SK-N-SH (cell line): ENCODE data around the gene NALF2. TPM values are rescaled to one million over a fixed set of nuclear protein-coding genes. Genes with fewer than 3 reads are reported as not detected.

Experiments
- CTCF ChIA-PET: fragments of 300-600, 350-600 bp; formaldehyde crosslinking; extraction: SDS; loops from one replicate; lab custom pipeline; 2021; lab: Yijun Ruan, JAX
- POLR2A ChIA-PET: fragments of 350-600 bp; sonication (Branson Sonifier 250); formaldehyde crosslinking; extraction: SDS; loops from one replicate; lab custom pipeline; 2020; ENCODE audit warnings: antibody characterized with exemption, inconsistent platforms; lab: Yijun Ruan, JAX
- DNase-seq: peaks from one replicate; pipeline ENCODE4 v3.0.0; 2012
- H2AFZ ChIP-seq: fragments of 200-600 bp; sonication (generic); 2 replicates; pipeline ENCODE4 v1.8.1; 2016; ENCODE audit warnings: antibody characterized with exemption, mild to moderate bottlenecking, low read depth
- H3F3A ChIP-seq: fragments of 200-600 bp; sonication (generic); replicated peaks from 2 replicates; pipeline ENCODE3; 2016; ENCODE audit warnings: antibody characterized with exemption, mild to moderate bottlenecking; ENCODE audit not compliant: insufficient read depth
- H3K27ac ChIP-seq, 2 experiments: fragments of 200-500 bp in 1 of 2; fragments of 200-600 bp in 1 of 2; sonication (Bioruptor generic) in 1 of 2; sonication (generic), shearing (Covaris generic) in 1 of 2; 2 replicates each; pipeline versions ENCODE4 v1.5.1 to v1.6.1; 2014 to 2016; ENCODE audit warnings: low read depth in 2 of 2, inconsistent platforms in 1 of 2, low read length in 1 of 2, mild to moderate bottlenecking in 1 of 2, mixed read lengths in 1 of 2
- H3K27me3 ChIP-seq: fragments of 200-600 bp; sonication (generic), shearing (Covaris generic); 2 replicates; pipeline ENCODE4 v1.6.1; 2016; ENCODE audit warnings: mixed run types; ENCODE audit not compliant: insufficient read depth
- H3K36me3 ChIP-seq, 2 experiments: fragments of 200-500 bp in 1 of 2; fragments of 200-600 bp in 1 of 2; sonication (Bioruptor generic) in 1 of 2; sonication (generic) in 1 of 2; replicated peaks in 1 of 2; 2 replicates each; pipeline versions ENCODE3 to v1.5.1; 2014 to 2016; ENCODE audit warnings: low read length in 1 of 2, mild to moderate bottlenecking in 1 of 2; ENCODE audit not compliant: insufficient read depth in 2 of 2, control insufficient read depth in 1 of 2
- H3K4me1 ChIP-seq, 2 experiments: fragments of 200-500 bp in 1 of 2; fragments of 200-600 bp in 1 of 2; sonication (Bioruptor generic) in 1 of 2; sonication (generic), shearing (Covaris generic) in 1 of 2; 2 replicates each; pipeline versions ENCODE4 v1.5.1 to v1.6.1; 2014 to 2016; ENCODE audit warnings: low read depth in 1 of 2, low read length in 1 of 2, mixed run types in 1 of 2; ENCODE audit not compliant: insufficient read depth in 2 of 2, control insufficient read depth in 1 of 2
- H3K4me2 ChIP-seq: fragments of 200-600 bp; sonication (generic), shearing (Covaris generic); 2 replicates; pipeline ENCODE4 v1.6.1; 2017; ENCODE audit warnings: mixed run types
- H3K4me3 ChIP-seq, 2 experiments: fragments of 200-500 bp in 1 of 2; fragments of 200-600 bp in 1 of 2; sonication (Bioruptor generic) in 1 of 2; sonication (generic), shearing (Covaris generic) in 1 of 2; 2 replicates each; pipeline versions ENCODE4 v1.5.1 to v1.8.1; 2014 to 2016; ENCODE audit warnings: low read depth in 2 of 2, inconsistent platforms in 1 of 2, low read length in 1 of 2, mild to moderate bottlenecking in 1 of 2, mixed read lengths in 1 of 2, moderate library complexity in 1 of 2
- H3K79me2 ChIP-seq: fragments of 200-600 bp; sonication (generic); 2 replicates; pipeline ENCODE4 v1.8.1; 2017; ENCODE audit warnings: mild to moderate bottlenecking; ENCODE audit not compliant: insufficient read depth
- H3K9ac ChIP-seq: fragments of 200-600 bp; sonication (generic); 2 replicates; pipeline ENCODE4 v1.6.1; 2017; ENCODE audit warnings: mixed run types
- H3K9me2 ChIP-seq: fragments of 200-600 bp; sonication (generic); 2 replicates; pipeline ENCODE4 v1.6.1; 2017; ENCODE audit warnings: mixed run types
- H3K9me3 ChIP-seq: fragments of 200-600 bp; sonication (generic); 2 replicates; pipeline ENCODE4 v1.6.1; 2017; ENCODE audit warnings: mixed run types, mild to moderate bottlenecking, moderate library complexity
- H4K20me1 ChIP-seq: fragments of 200-600 bp; sonication (generic); 2 replicates; pipeline ENCODE4 v1.6.1; 2017; ENCODE audit warnings: mild to moderate bottlenecking, mixed run types; ENCODE audit not compliant: insufficient read depth
- ELF1 ChIP-seq: IDR thresholded peaks from 2 replicates; pipeline ENCODE4 v1.4.0; 2012
- EP300 ChIP-seq, 2 experiments: IDR thresholded peaks; 2 replicates each; pipeline versions ENCODE4 v1.4.0 to v1.6.1; 2012; ENCODE audit warnings: borderline replicate concordance in 1 of 2, low read depth in 1 of 2, low read length in 1 of 2
- EZH2phosphoT487 ChIP-seq: fragments of 200-600 bp; sonication (generic); IDR thresholded peaks from 2 replicates; pipeline ENCODE4 v1.6.1; 2017; ENCODE audit warnings: low read depth, mixed run types, mild to moderate bottlenecking, antibody characterized with exemption, moderate library complexity, borderline replicate concordance
- FOXJ3 ChIP-seq: sonication (generic); formaldehyde crosslinking; IDR thresholded peaks from 2 replicates; pipeline ENCODE4 v1.5.1; 2020; ENCODE audit warnings: mild to moderate bottlenecking, missing genetic modification reagents
- FOXM1 ChIP-seq: IDR thresholded peaks from 2 replicates; pipeline ENCODE4 v1.4.0; 2012; ENCODE audit warnings: low read depth, mild to moderate bottlenecking
- GABPA ChIP-seq: IDR thresholded peaks from 2 replicates; pipeline ENCODE4 v1.4.0; 2012; ENCODE audit warnings: low read depth, mild to moderate bottlenecking
- GATA2 ChIP-seq: sonication (generic); formaldehyde crosslinking; IDR thresholded peaks from 2 replicates; pipeline ENCODE4 v1.5.0; 2020; ENCODE audit warnings: mild to moderate bottlenecking, missing genetic modification reagents
- IRF3 ChIP-seq: fragments of 150-350 bp; IDR thresholded peaks from 2 replicates; pipeline ENCODE4 v1.6.1; 2016; ENCODE audit warnings: mild to moderate bottlenecking, low read depth, low read length
- JUND ChIP-seq: IDR thresholded peaks from 2 replicates; pipeline ENCODE4 v1.4.0; 2012
- MAX ChIP-seq: IDR thresholded peaks from 2 replicates; pipeline ENCODE4 v1.4.0; 2012; ENCODE audit warnings: low read depth
- MXI1 ChIP-seq: IDR thresholded peaks from 2 replicates; pipeline ENCODE4 v1.6.1; 2012; ENCODE audit warnings: mild to moderate bottlenecking, low read depth, low read length, improper control_type of control experiment
- NFIC ChIP-seq: IDR thresholded peaks from 2 replicates; pipeline ENCODE4 v1.4.0; 2012; ENCODE audit warnings: borderline replicate concordance
- NRF1 ChIP-seq: IDR thresholded peaks from 2 replicates; pipeline ENCODE4 v1.6.1; 2012; ENCODE audit warnings: low read depth, mild to moderate bottlenecking, low read length
- PBX3 ChIP-seq: IDR thresholded peaks from 2 replicates; pipeline ENCODE4; 2012
- RAD21 ChIP-seq: IDR thresholded peaks from 2 replicates; pipeline ENCODE4 v1.6.1; 2012; ENCODE audit warnings: mild to moderate bottlenecking, low read length
- RCOR1 ChIP-seq: fragments of 150-350 bp; IDR thresholded peaks from 2 replicates; pipeline ENCODE4 v1.6.1; 2017; ENCODE audit warnings: antibody characterized with exemption, low read length
- RXRA ChIP-seq: IDR thresholded peaks from 2 replicates; pipeline ENCODE4 v1.4.0; 2012; ENCODE audit warnings: low read depth, mild to moderate bottlenecking, borderline replicate concordance
- SIN3A ChIP-seq: IDR thresholded peaks from 2 replicates; pipeline ENCODE4 v1.6.1; 2012; ENCODE audit warnings: low read depth, mild to moderate bottlenecking, low read length, moderate library complexity, borderline replicate concordance
- TAF1 ChIP-seq: IDR thresholded peaks from 2 replicates; pipeline ENCODE4 v1.6.1; 2012; ENCODE audit warnings: low read depth, mild to moderate bottlenecking, low read length, moderate library complexity, borderline replicate concordance
- TCF12 ChIP-seq: IDR thresholded peaks from 2 replicates; pipeline ENCODE4 v1.4.0; 2012
- USF1 ChIP-seq: IDR thresholded peaks from 2 replicates; pipeline ENCODE4 v1.4.0; 2012; ENCODE audit warnings: low read depth, borderline replicate concordance
- USF2 ChIP-seq: fragments of 150-350 bp; IDR thresholded peaks from 2 replicates; pipeline ENCODE4 v1.6.1; 2017; ENCODE audit warnings: antibody characterized with exemption, low read length, low read depth, borderline replicate concordance
- YY1 ChIP-seq: IDR thresholded peaks from 2 replicates; pipeline ENCODE4 v1.4.0; 2012; ENCODE audit warnings: low read depth, mild to moderate bottlenecking
- WGBS: methylation state at CpG from one replicate; pipeline ENCODE4 v1.1.6; 2017; ENCODE audit warnings: low lambda C conversion rate; 5-methylcytosine and 5-hydroxymethylcytosine counted together
- polyA plus RNA-seq, 3 experiments: library from polyadenylated mRNA; depleted of rRNA; stranded (reverse); fragments of >200 nt; gene quantifications; 2 replicates each; pipeline ENCODE4 v1.2.3, GENCODE V29; 2012

The NALF2 gene
- polyA plus RNA-seq, 1 of the 3 experiments (the other 2 are of a cell fraction) = 0.02 TPM

DNA sequence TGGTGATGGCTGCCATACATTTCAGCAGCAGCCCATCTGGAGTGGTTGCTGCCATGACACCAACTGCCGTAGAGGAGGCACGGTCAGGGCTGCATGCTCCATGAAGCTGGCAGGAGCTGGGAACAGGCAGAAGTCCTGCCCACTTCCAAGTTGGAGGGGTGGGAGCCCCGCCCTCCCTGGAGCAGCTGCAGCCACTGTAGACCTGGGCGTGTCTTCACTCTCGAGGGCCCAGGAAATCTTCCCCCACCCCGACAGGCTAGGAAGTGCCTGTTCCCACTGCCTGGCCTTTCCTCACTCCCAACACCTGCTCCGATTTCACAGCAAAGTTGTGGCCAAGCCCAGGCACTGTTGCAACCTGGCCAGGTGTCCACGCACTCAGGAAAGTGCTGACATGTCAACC, 42.3 kb downstream of the NALF2 start:
- Histone ChIP-seq H3K27ac (no peak overlapping the region), H2AFZ (no peak overlapping the region), H3K27me3 (peaks cover 9% of the 10 kb centered on the region; the same call in 1 of the 2 replicates), H3K9ac (no peak overlapping the region), H3K9me3 (no peaks in the 10 kb centered on the region), H3K9me2 (no peaks in the 10 kb centered on the region), H3K4me1 (no peaks in the 10 kb centered on the region; a peak in 1 of 4 replicates), H3K36me3 (no peaks in the 10 kb centered on the region), H3K79me2 (no peaks in the 10 kb centered on the region), H3K4me3 (no peak overlapping the region), H3F3A (no peaks in the 10 kb centered on the region), H3K4me2 (no peak overlapping the region), H4K20me1 (no peaks in the 10 kb centered on the region)
- ChIA-PET CTCF (no interaction called here), POLR2A (no interaction called here)
- TF ChIP-seq TCF12 (no peak), RCOR1 (no peak), JUND (no peak), RAD21 (no peak), FOXM1 (no peak), EZH2phosphoT487 (no peak), MAX (no peak), IRF3 (no peak), ELF1 (no peak)
- 26% methylated on average over 4 of the region's 8 CpGs for WGBS
- DNase-seq = no peak

- Histone ChIP-seq H3K9ac (no peak overlapping the region), H3K9me2 (no peaks in the 10 kb centered on the region), H3K36me3 (no peaks in the 10 kb centered on the region), H3K27me3 (peaks cover 6% of the 10 kb centered on the region; the same call in 1 of the 2 replicates), H3K27ac (no peak overlapping the region), H3K4me3 (no peak overlapping the region), H3K4me1 (no peaks in the 10 kb centered on the region; a peak in 1 of 4 replicates), H3F3A (no peaks in the 10 kb centered on the region), H4K20me1 (no peaks in the 10 kb centered on the region), H3K9me3 (no peaks in the 10 kb centered on the region), H3K79me2 (no peaks in the 10 kb centered on the region)
- 15% methylated on average over 5 of the region's 5 CpGs for WGBS
- CTCF ChIA-PET = interaction anchor here (1.0 to 1.1 kb wide), 2 partner anchors 9 to 12 kb away, joined by 3 read pairs; no protein-coding TSS in a partner anchor
- no peak for DNase-seq
- TF ChIP-seq USF1 (no peak), RXRA (no peak), EP300 (IDR thresholded peaks at IDR 0.05; ENCODE audit: borderline replicate concordance in 1 of 2, low read depth in 1 of 2, low read length in 1 of 2) (no peak), RCOR1 (no peak), GATA2 (no peak), EZH2phosphoT487 (no peak), YY1 (no peak), NFIC (no peak), USF2 (no peak), PBX3 (no peak), FOXJ3 (CRISPR knock-in tag) (no peak), MAX (no peak), NRF1 (no peak), TAF1 (no peak), JUND (no peak), SIN3A (no peak), ELF1 (no peak), GABPA (no peak), MXI1 (no peak), TCF12 (no peak)
- TF ChIP-seq, all 33 proteins: peak for 0
- H2AFZ ChIP-seq = no peak overlapping the region
- no peak overlapping the region for H3K4me2 ChIP-seq
- POLR2A ChIA-PET = no interaction called here
Measured at GRCh38 chrX:69546978-69547377, 42.9 kb downstream of the NALF2 start.
